SHP77 (cell line): ENCODE data around the gene TAOK2.
"Not testable (repeated sequence)": the region's sequence is repeated elsewhere in the genome, so short reads cannot be mapped to it uniquely, and the experiment has no call there.

Experiments
- DNase-seq, 2 experiments: peaks; one replicate each; lab custom pipeline; 2025; lab: John Stamatoyannopoulos, UW

TAOK2 gene

GRCh38 chr16:30003670-30004423 is 30.2 kb downstream of the TAOK2 start:
- DNase-seq: no peak

GRCh38 chr16:30004424-30004776 is 30.7 kb downstream of the TAOK2 start:
- peak; percentile 42 to 76 for DNase-seq

DNA sequence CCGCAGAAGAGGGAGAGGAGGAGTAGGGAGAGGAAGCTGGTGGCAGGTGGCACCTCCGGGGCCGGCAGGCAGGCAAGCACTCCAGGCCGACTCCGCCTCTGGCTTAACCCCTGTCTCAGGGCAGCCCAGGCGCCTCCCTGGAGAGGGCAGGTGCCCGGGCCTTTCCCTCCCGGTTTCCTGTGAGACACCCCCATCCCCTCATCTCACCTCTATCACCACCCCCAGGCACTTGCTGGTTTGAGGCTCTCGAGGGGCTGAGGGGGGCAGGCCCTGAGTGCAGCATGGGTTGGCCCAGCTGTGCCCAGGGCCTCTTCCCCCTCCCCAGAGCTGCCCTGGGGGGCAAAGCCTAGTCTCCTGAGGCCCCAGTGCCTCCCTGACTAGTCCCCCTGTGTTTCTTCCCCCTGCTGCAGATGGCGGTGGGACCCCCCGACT is 31.2 kb downstream of the TAOK2 start:
- peak; percentile 42 to 76 for DNase-seq

- peak; percentile 52 to 77 for DNase-seq
These were observed 31.9 kb downstream of the TAOK2 start for GRCh38 chr16:30005341-30006094.

DNA sequence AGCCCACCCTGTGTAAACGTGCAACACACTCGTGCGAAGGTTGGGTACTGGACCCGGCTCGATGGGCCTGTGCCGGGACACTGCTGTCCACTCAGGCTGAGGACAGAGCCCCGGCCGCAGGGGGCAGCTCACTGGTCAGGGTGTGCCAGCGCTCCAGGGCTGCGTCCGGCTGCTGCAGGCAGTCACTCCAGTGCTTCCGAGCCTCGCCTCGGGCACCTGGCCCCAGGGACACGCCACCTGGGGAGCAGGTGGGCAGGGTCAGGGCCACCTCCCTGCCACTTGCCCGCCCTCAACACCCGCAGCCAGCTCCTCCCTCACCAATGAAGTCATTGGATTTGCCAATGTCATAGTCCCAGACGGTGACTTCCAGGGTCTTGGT is 32.4 kb downstream of the TAOK2 start:
- no peak for DNase-seq

DNA sequence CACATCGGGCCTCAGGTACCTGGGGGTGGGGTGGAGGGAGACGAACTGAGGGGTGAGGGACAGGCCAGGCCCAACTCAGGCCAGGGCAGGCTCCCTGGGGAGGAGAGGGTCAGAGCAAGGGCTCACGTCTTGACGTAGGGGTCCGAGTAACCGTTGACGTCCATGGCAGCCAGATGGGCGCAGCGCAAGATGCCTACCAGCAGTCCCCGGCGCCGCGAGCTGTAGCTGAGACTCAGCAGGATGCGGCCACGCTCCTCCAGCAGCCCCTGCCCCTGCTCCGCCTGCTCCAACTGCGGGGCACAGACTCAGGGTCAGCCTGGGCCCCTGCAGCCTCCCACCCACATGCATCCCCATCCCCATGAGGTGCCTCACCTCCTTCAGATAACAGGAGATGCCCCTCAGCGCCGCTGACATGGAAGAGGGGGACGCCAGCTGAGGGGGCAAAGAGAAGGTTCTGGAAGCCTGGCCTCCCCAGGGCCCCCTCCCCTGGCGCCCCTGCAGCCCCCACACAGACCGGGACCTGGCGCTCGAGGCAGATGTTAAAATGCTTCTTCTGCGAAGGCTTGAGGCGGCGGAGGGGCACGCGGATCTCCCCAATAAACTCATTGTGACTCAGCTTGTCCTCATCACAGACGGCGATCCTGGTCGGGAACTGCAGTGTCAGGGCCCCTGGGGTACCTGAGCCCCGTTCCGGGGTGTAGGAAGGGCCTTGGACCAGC is 33.1 kb downstream of the TAOK2 start:
- no peak for DNase-seq

DNA sequence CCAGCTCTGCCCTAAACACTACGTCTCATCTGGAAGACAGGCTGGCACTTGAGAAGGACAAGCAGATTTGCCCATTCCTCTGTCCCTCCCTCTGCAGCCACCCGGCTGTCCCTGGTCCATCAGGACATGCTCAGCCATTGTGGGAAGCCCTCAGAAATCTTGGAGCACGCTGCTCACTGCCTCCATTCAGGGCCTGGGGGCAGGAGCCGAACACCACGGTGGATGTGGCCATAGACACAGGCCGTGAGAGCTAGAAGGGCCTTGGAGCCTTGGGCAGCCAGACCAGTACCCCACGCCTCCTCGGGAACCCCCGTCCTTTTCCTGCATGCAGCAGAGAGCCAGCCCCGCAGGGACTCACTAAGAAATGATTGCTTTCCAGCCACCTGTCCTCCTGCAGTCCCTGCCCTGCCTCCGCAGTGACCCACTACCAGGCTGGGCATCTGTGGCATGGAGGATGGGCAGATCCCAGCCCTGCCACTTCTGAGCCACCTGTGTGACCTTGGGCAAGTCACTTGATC is 33.8 kb downstream of the TAOK2 start:
- DNase-seq: no peak

DNA sequence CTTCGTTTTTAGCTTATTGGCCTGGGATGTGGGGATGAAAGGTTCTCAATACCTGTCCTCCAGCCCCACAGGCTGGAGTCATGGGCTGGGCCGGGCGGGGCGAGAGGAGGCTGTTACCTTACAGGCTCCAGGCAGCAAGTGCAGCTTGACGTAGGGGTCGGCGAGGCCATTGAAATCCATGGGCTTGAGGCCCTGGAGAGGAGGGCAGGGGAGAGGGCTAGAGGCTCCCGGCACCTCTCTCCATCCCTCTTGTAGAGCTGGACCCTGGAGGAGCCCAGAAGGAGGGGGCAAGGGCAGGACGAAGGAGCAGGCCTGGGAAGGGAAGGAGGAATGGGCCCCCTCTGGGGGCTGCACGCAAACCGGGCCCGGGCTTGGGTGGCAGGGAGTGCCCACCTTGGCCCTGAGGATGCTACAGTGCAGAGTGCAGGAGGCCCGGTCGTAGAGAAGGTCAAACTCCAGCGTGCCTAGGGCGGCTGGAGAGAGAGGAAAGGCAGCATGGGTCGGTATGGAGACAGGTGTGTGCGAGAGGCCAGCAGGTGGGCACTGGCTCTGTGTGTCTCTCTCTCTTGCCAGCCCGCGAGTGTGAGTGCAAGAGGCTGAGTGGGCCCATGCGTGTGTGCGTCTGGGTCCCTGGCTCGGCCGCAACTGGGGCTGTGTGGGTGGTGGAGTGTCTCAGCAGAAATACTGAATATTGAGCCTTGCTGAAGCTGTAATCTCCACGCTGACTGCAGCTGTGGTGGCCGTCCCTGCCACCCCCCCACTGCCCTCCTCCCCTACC is 35.6 kb downstream of the TAOK2 start:
- peak in 1 of 2 experiments; percentile 24 for DNase-seq

DNA sequence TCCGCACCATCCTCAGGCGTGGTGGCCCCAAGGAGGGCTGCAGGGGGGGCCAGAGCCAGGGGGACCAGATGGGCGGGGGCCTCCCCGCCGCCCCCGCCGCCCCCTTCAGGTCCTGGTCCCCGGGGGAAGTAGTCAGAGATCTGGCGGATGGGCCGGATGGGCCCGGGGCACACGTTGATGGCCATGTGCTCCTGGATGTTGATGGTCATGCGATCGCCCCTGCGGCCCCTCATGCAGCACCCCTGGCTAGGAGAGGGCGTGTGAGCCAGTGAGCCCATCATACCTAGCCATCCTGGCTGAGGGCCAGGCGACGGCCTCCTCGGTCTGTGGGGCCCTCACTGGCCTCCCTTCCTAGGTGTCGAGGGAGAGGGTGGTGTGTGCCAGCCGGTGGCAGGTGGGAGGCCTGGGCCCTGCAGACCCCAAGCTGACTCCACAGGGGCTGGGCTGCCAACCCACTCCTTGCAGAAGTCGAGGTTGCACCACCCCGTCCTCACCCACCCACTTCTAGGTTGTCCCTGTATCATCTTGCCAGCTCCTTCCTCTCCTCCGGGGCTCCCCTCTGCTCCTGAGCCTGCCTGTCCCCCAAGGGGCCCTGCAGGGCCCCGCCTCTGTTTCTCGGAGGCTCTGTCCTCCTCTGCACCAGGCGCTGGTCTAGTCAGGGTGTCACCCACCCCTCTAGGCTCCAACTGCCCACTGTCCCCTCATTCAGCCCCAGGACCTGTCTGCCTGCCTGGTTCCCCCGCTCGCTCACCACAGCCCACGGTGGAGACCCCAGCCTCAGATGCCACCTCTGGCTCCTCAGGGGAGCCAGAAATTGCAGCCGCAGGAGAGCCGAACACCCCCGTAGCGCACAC is 36.5 kb downstream of the TAOK2 start:
- no peak for DNase-seq

GRCh38 chr16:30010844-30011713 is 37.4 kb downstream of the TAOK2 start, which contains the start of gene DOC2A:
Gene DOC2A (minus strand): TSS chr16:30011027. CDS start chr16:30010222, 805 bp downstream.
- DNase-seq: peak; percentile 30 to 38

GRCh38 chr16:30011714-30012504 is 38.2 kb downstream of the TAOK2 start:
- DNase-seq: no peak

DNA sequence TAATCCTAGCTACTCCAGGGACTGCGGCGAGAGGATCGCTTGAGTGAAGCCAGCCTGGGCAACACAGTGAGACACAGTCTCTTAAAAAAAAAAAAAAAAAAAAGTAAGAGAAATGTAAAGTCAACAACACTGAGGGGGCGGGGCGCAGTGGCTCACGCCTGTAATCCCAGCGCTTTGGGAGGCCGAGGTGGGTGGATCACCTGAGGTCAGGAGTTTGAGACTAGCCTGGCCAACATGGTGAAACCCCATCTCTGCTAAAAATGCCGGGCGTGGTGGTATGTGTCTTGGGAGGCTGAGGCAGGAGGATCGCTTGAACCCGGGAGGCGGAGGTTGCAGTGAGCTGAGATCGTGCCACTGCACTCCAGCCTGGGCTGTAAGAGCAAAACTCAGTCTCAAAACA is 38.9 kb downstream of the TAOK2 start:
- not testable (repeated sequence) for DNase-seq

DNA sequence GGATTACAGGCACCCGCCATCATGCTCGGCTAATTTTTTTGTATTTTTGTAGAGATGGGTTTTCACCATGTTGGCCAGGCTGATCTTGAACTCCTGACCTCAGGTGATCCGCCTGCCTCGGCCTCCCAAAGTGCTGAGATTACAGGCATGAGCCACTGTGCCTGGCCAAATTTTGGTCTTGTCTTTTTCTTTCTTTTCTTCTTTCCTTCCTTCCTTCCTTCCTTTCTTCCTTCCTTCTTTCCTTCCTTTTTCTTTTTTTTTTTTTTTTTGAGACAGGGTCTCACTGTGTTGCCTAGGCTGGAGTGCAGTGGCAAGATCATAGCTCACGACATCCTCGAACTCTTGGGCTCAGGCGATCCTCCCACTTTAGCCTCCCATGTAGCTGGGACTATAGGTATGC is 41.8 kb downstream of the TAOK2 start:
- not testable (repeated sequence) for DNase-seq

- no peak for DNase-seq
These were observed 43.0 kb downstream of the TAOK2 start for GRCh38 chr16:30016555-30017276.

GRCh38 chr16:30017277-30017656 is 43.6 kb downstream of the TAOK2 start:
- DNase-seq: no peak

- DNase-seq: not testable (repeated sequence)
These were observed 44.3 kb downstream of the TAOK2 start for GRCh38 chr16:30017937-30018336.

DNA sequence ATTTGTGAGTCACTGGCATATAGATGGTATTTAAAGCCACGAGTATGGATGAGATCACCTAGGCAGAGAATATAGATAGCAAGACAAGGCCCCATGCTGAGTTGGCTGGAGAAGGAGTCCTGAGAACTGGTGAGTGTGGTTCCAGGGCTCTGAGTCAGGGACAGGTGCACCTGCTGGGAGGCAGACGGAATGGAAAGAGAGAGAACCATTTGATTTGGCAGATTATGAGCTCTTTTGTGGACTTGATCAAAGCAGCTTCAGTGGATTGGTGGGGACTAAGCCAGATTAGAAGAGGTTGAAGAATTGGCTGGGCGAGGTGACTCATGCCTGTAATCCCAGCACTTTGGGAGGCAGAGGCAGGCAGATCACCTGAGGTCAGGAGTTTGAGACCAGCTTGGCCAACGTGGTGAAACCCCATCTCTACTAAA is 45.1 kb downstream of the TAOK2 start:
- DNase-seq: no peak

DNA sequence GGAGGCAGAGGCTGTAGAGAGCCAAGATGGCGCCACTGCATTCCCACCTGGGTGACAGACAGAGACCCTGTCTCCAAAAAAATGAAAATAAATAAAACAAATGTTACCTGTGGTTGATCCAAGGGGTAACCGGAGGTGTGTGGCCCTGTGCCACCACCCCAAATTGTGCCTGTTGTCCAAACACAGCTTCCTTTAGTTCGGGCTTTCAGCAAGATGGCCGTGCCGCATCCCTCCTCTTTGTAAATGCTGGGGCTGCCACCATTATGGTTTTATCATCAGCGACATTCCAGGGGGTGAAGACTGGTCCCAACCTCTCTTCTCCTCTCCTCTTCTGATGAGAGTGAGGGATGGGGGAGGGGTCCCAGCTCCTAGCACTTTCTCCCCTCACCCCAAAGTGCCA is 49.2 kb downstream of the TAOK2 start, which contains the start of gene C16orf92:
Gene C16orf92, plus strand, starts transcription at position 312 of the 400 bp plus-strand sequence. CDS start 143 bp downstream, outside the sequence.
- no peak for DNase-seq
